ENCODE data around the gene MYLIP. TPM values are rescaled to one million over a fixed set of nuclear protein-coding genes. Genes with fewer than 3 reads are reported as not detected.
"Not testable (repeated sequence)": the region's sequence is repeated elsewhere in the genome, so short reads cannot be mapped to it uniquely, and the experiment has no call there.

MYLIP gene
- total RNA-seq, 1 experiment from 2014 or later: 2.4 TPM

DNA sequence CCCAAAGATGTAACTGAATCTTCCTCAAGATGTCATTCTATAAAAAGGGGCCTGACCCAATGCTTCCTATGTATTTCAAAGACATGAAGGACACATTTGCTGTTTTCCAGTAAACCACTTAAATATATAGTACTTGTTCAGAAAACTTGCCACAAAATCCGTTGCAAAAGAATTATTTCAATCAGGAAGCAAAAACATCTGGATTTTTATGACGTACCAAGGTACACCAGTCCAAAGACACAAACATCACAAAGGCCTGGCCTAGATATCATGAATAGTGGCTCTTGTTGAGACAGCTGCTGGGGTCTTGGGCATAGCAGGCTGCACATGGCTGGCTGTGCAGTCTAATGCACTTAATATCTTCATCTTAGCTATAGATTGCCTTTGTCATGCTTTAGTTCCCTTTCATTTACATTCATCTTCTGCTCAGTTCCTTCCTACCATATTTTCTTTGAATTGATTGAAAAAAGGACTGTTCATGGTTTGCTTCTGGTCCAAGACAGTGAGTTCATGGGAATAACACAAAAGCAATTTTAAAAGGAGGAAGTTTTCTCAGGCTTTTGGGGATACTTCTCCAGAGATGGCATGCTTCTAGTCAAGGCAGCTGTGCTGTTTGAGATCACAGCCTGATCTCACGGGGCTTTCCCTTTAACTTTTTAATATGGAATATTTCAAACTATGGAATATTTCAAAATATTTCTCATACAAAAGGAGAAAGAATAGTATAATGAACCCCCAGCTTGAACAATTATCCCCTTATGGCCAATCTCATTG, 44.5 kb downstream of the MYLIP start:
- DNase-seq (ENCODE audit: low spot score): no peak

DNA sequence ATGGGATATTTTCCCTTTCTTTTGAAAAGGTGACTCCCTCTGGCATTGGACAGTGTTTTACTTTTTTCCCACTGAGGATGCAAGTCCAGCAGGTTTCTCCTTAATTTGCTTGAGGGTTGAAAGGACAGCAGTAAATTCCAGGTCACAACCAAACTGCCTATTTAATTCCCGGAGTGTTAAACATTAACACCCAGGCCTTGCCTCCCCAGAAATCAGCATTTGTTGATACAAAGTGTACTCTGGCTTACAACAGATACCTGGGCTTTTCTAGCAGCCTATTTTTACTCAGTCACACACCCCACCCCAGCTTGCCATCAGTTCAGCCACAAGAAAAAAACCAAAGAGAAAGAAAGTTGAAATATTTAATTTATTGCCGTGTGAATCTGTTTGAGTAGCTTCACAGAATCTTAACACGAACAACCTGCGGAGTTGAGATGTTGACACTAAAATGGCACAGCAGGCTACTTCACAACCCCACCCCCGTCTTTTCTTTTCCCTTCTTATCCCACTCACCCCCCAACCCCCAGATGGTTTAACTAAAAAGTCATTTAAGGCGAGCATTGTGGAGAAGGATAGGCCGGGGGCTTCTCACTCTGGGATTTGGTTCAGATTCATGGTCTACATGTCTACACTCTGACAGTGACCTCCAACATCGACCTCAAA, 45.7 kb downstream of the MYLIP start:
- DNase-seq (ENCODE audit: low spot score): no peak

DNA sequence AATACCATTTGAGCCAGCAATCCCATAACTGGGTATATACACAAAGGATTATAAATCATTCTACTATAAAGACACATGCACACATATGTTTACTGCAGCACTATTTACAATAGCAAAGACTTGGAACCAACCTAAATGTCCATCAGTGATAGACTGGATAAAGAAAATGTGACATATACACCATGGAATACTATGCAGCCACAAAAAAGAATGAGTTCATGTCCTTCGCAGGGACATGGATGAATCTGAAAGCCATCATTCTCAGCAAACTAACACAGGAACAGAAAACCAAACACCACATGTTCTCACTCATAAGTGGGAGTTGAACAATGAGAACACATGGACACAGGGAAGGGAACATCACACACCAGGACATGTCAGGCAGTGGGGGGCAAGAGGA, 47.7 kb downstream of the MYLIP start:
- not testable (repeated sequence) for DNase-seq (ENCODE audit: low spot score)

DNA sequence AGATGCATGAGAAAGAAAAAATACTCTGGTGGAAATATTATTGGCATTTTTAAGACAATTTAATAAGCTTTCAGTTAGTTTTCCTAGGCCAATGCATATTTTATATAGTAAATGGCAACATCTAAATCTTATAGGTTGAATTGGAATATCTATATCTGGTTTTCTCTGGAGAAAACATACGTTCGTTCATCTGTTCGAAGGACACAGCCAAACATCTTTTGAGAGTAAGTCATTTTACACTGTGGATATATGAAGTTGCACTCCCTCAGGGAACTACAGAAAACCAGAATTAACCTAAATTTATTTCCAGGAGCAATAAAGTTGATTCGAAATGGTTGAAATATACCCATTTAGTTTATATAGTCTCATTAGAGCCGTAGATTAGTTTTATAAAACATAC, 49.0 kb downstream of the MYLIP start:
- no peak for DNase-seq (ENCODE audit: low spot score)

DNA sequence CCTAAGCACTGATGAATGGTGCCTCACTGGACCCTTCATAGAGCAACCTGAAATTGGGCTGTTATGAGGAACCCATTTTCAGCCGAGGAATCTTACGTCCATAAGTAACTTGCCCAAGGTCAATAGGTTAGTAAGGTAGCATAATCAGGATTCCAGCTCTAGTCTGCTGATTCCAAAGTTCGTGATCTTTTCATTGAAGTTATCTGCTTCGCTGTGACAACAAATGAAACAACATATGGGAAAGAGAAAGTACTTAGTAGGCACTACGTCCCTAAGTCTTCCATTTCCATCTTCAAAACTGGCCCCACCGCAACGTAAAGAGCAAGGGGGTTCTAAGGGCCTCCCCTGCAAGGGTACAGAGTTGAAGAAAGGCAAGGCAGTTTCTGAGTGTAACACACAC, 49.5 kb downstream of the MYLIP start:
- no peak for DNase-seq (ENCODE audit: low spot score)

DNA sequence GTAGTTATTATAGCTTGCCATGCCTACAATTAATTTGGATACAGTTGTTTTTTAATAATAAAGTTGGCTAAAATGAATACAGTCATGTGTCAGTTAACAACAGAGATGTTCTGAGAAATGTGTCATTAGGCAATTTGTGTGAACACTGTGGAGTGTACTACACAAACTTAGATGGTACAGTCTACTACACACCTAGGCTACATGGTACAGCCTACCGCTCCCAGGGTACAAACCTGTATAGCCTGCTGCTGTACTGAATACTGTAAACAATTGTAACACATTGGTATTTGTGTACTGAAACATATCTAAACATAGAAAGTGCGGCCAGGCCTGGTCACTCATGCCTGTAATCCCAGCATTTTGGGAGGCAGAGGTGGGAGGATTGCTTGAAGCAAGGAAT, 50.2 kb downstream of the MYLIP start:
- no peak for DNase-seq (ENCODE audit: low spot score)

DNA sequence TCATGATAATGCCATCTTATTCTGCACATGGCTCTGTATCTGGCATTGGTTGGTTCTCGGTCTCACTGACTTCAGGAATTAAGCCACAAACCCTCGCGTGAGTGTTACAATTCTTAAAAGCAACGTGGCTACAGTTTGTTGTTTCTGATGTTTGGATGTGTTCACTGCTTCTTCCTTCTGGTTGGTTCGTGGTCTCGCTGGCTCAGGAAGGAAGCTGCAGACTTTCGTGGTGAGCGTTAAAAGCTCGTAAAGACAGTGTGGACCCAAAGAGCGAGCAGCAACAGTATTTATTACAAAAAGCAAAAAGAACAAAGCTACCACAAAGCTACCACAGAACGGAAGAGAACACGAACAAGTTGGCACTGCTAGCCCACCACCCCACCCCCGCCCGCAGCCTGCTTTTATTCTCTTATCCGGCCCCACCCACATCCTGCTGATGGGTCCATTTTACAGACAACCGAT, 51.1 kb downstream of the MYLIP start:
- no peak for DNase-seq (ENCODE audit: low spot score)

DNA sequence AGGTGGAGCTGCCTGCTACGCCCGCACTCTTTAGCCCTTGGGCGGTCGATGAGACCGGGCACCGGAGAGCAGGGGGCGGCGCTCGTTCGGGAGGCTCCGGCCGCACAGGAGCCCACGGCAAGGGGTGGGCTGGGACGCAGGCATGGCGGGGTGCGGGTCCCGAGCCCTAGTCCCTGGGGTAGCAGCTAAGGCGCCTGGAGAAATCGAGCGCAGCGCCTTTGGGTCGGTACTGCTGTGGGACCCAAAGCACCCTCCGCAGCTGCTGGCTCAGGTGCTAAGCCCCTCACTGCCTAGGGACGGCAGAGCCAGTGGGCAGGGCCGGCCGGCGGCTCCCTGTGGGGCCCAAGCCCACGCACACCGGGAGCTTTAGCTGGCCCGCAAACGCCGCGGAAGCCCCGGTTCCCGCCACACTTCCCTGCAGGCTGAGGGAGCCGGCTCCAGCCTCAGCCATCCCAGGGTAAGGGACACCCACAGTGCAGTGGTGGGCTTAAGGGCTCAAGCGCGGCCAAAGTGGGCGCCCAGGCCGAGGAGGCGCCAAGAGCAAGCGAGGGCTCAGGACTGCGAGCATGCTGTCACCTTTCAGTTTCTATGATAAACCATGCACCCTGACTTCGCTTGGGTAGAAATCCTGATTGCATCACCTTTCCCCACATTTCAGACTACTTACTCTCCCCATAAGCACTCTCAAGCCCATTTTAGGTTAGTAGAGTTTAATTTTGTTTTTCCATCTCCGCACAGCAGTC, 52.0 kb downstream of the MYLIP start:
- DNase-seq (ENCODE audit: low spot score): no peak

DNA sequence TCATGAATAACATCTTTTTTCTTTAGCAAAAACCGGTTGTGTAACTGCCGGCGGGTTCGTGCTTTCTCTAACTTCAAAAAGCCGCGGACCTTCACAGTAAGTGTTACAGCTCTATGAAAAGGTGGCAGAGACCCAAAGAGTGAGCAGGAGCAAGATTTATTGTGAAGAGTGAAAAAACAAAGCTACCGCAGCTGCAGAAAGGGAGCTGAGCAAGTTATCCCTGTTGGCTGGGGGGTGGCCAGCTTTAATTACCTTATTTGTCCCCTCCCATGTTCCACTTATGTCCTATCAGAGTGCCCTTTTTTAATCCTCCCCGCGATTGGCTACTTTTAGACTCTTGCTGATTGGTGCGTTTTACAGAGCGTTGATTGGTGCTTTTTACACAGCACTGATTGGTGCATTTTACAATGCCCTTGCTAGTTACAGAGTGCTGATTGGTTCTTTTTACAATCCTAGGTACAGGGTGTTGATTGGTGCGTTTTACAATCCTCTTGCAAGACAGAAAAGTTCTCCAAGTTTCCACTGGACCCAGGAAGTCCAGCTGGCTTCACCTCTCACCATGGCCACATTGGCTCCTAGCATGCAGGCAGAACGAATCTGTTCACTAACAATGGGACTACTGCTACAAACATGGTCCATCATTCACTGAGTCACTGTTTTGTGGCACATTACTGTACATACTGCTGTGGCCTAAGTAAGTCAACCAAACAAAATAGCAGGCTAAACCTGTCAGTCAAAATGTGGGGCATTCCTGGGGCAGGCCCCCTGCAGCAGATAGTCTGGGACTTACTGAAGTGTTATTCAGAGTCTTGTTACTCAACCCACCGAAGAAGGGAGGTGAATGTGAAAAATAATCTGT, 52.8 kb downstream of the MYLIP start:
- DNase-seq (ENCODE audit: low spot score): no peak

DNA sequence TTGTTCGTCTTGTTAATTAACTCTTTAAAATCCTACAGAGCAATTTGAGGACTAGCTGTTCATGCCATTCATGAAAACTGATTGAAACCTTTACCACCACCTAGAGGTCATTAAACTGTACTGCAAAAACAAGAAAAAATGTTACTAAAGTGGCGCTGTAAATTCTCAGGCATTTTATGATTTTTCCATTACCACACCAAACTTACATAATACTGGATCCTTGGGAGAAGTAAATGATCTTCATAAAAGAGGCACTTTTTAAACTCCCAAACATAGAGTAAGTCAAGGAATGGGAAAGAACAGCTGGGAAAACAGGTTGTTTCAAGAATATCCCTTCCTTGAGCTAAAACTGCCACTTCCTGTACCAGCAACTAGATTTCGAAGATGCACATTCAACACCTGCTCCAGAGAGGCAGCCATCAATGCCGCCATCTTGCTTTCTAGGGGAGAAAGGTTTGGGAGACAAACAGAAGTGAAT, 54.3 kb downstream of the MYLIP start:
- DNase-seq (ENCODE audit: low spot score): peak; percentile 27

DNA sequence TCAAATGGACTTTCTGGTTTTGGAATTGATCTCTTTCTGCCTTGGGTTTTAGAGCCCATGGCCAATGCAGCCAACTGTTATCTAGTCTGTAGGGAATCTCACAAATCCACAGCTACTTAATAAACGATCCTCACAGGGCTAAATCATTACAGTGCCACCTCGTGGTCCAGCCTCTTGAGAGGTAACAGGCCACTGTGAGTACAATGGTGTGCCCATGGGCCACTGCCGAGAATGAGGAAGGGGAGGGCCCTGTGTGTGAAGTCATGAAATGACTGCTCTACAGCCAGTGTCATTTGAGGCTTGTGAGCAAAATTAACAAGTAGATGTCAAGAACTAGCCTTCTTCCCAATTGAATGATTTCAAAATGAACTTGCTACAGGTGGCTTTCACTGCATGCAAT, 55.2 kb downstream of the MYLIP start:
- DNase-seq (ENCODE audit: low spot score): peak; percentile 15

DNA sequence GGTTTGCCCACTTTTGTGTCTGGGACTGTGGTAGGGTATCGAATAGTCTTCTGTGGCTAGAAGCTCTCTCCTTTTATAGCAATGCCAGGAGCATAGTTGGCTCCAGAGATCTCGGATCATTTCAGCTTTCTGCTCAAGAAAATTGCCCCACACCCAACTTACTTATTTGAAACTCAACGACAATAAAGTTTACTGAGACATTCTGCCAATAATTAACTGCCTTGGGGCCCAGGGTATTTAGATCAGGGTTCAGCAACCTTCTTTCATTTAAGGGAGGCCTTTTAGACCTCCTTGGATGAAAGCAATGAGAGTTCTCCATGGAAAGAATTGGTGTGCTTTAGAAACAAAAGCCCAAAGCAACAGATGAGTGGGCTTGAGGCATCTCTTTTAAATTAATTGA, 55.7 kb downstream of the MYLIP start:
- no peak for DNase-seq (ENCODE audit: low spot score)

DNA sequence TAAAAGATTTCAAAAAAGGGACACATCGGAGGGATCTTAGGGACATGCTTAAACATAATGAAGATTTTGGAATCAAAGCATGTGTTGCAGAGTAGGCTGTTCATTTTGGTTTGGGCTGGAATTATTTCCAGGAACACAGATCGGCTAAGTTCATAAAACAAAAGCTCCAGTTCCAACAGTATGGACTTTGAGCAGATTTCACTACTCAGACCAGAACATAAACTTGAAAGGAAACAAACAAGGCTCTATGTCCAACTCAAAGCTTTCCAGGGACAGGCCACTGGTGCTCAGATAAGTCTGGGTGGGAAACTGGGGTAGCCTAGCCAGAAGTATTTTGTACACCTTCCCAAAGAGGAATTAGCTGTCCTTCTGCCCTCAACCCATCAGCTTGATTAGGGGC, 58.3 kb downstream of the MYLIP start:
- DNase-seq (ENCODE audit: low spot score): no peak

DNA sequence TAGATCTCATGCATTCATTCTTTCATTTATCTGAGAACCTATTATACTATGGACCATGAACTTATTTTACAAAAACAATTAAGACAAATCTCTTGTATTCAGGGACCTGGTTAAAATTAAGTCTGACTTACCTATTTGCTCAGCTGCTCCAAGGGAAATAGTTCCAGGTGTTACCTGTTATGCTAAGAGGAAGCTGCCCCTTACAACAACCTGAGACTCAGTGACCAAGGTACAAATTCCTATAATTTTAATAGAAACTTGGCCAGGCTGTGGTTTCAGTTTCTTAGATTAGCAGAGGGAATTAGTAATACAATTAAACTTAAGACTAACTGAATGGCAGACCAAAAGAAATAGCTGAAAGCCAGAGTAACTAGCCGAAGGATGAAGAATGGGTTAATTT, 61.3 kb downstream of the MYLIP start:
- DNase-seq (ENCODE audit: low spot score): no peak

DNA sequence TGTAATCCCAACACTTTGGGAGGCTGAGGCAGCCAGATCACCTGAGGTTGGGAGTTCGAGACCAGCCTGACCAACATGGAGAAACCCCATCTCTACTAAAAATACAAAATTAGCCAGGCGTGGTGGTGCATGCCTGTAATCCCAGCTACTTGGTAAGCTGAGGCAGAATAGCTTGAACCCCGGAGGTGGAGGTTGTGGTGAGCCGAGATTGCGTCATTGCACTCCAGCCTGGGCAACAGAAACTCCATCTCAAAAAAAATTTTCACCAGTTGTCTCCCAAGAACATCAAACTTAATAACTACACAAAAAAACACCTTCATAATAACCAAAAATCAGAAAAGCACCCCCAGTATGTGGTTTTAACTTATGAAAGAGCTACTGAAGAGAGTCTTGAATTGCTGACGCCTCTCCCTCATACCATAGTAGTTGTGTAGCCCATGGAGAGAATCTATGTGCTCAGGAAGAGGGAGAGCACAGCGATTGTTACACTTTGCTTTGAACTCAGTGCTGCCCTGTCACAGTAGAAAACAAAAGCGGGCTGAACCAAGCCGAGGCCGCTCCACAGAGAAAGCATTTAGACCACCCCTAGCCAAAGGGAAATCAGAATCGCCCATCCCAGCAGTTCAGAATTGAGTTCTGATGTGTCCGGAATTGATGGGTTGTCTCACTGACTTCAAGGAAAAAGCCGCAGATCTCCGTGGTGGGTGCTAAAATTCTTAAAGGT, 67.5 kb downstream of the MYLIP start:
- no peak for DNase-seq (ENCODE audit: low spot score)

DNA sequence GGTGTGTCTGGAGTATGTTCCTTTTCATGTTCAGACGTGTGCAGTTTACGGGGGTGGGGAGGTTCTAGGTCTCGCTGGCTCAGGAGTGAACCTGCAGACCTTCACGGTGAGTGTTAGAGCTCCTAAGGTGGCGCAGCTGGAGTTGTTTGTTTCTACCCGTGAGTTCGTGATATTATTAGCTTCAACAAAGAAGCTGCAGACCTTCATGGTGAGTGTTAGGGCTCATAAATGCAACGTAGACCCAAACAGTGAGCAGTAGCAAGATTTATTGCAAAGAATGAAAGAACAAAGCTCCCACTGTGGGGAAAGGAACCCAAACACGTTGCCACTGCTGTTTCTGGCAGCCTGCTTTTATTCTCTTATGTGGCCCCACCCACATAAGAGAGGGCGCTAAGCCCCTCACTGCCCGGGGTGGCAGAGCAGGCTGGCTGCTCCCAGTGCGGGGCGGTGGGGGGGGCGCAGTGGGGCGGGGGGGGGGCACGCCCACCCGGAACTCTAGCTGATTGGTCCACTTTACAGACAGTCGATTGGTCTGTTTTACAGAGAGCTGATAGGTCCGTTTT, 68.2 kb downstream of the MYLIP start:
- DNase-seq (ENCODE audit: low spot score): no peak

All from A172 (cell line).